ENCODE data around the gene ABCB9.
"Not testable (repeated sequence)": the region's sequence is repeated elsewhere in the genome, so short reads cannot be mapped to it uniquely, and the experiment has no call there.

The ABCB9 gene

GRCh38 chr12:122965851-122966742 is at the start of gene ABCB9:
Gene ABCB9, minus strand, starts transcription at chr12:122966463. Its CDS starts 6,228 bp downstream, at chr12:122960235.
- DNase-seq (ENCODE audit: low read depth in 1 of 2, low spot score in 1 of 2): peak; percentile 90 to 92

- DNase-seq (ENCODE audit: low read depth in 1 of 2, low spot score in 1 of 2): not testable (repeated sequence)
These were observed 48.2 kb upstream of the ABCB9 start for GRCh38 chr12:123014473-123014872.

- no peak for DNase-seq (ENCODE audit: low read depth in 1 of 2, low spot score in 1 of 2)
These were observed 47.2 kb upstream of the ABCB9 start for GRCh38 chr12:123013185-123014095.

GRCh38 chr12:123011701-123012100 is 45.4 kb upstream of the ABCB9 start:
- no peak for DNase-seq (ENCODE audit: low read depth in 1 of 2, low spot score in 1 of 2)

GRCh38 chr12:123010681-123011080 is 44.4 kb upstream of the ABCB9 start:
- no peak for DNase-seq (ENCODE audit: low read depth in 1 of 2, low spot score in 1 of 2)

GRCh38 chr12:123010110-123010509 is 43.8 kb upstream of the ABCB9 start:
- DNase-seq (ENCODE audit: low read depth in 1 of 2, low spot score in 1 of 2): no peak

GRCh38 chr12:123006977-123007376 is 40.7 kb upstream of the ABCB9 start:
- no peak for DNase-seq (ENCODE audit: low read depth in 1 of 2, low spot score in 1 of 2)

GRCh38 chr12:123005081-123005626 is 38.9 kb upstream of the ABCB9 start:
- DNase-seq (ENCODE audit: low read depth in 1 of 2, low spot score in 1 of 2): no peak

- no peak for DNase-seq (ENCODE audit: low read depth in 1 of 2, low spot score in 1 of 2)
These were observed 38.0 kb upstream of the ABCB9 start for GRCh38 chr12:123004287-123004686.

GRCh38 chr12:123003257-123003656 is 37.0 kb upstream of the ABCB9 start:
- DNase-seq (ENCODE audit: low read depth in 1 of 2, low spot score in 1 of 2): no peak

GRCh38 chr12:123001464-123001863 is 35.2 kb upstream of the ABCB9 start:
- DNase-seq (ENCODE audit: low read depth in 1 of 2, low spot score in 1 of 2): no peak

GRCh38 chr12:123000578-123000977 is 34.3 kb upstream of the ABCB9 start:
- DNase-seq (ENCODE audit: low read depth in 1 of 2, low spot score in 1 of 2): no peak

- DNase-seq (ENCODE audit: low read depth in 1 of 2, low spot score in 1 of 2): no peak
These were observed 33.7 kb upstream of the ABCB9 start for GRCh38 chr12:122999986-123000420.

GRCh38 chr12:122999196-122999946 is 33.1 kb upstream of the ABCB9 start:
- no peak for DNase-seq (ENCODE audit: low read depth in 1 of 2, low spot score in 1 of 2)

- DNase-seq (ENCODE audit: low read depth in 1 of 2, low spot score in 1 of 2): no peak
These were observed 32.1 kb upstream of the ABCB9 start for GRCh38 chr12:122998316-122998715.

GRCh38 chr12:122997343-122998250 is 31.3 kb upstream of the ABCB9 start:
- no peak for DNase-seq (ENCODE audit: low read depth in 1 of 2, low spot score in 1 of 2)

GRCh38 chr12:122996621-122997342 is 30.5 kb upstream of the ABCB9 start:
- DNase-seq (ENCODE audit: low read depth in 1 of 2, low spot score in 1 of 2): no peak

GRCh38 chr12:122996188-122996601 is 29.9 kb upstream of the ABCB9 start:
- DNase-seq (ENCODE audit: low read depth in 1 of 2, low spot score in 1 of 2): no peak
